GM10847 (cell line): ENCODE measurements around the gene CTXN2.

Experiments used
- POLR2A ChIP-seq: IDR thresholded peaks from 2 replicates; pipeline ENCODE4 v1.6.1; 2011; ENCODE audit not compliant: insufficient read length; ENCODE audit errors: extremely low read depth

Gene CTXN2

DNA sequence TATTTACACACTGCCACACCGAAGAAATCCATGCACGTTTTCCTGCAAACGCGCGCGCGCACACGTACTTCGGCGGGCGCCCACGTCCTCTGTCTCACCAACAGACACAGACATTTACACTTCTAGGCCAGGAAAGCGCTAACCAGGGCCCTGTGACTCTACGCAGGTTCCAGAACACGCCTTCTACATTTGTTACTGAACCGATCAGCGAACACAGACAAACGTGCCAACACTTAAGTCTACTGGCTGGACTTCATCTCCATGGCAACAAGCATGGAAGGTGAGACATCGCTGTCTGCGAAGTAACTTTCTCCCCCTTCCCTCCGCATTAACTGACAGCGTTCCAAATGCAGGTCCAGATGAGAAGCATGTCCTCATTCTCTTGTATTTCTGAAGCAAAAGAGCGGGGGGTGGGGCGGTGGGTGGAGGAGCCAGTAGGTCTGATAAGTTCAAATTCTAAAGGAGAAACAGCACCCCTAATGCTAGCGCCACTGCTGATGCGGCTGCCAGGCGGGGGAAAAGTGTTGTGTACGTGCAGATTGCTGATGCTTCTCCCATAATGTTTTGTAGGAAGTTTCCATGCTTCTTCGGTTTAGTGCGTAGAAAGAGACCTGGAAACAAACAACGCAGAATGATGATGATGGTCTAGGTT is at the start of gene CTXN2:
Gene CTXN2 (plus strand): TSS at position 92 of the 652 bp plus-strand sequence. CDS start 9,636 bp downstream, outside the sequence.
- no peak for TF ChIP-seq POLR2A

GRCh38 chr15:48143856-48144255 is 47.6 kb upstream of the CTXN2 start:
- TF ChIP-seq POLR2A, result no peak

- TF ChIP-seq POLR2A, result no peak
Measured at GRCh38 chr15:48144889-48145288, 46.6 kb upstream of the CTXN2 start.

DNA sequence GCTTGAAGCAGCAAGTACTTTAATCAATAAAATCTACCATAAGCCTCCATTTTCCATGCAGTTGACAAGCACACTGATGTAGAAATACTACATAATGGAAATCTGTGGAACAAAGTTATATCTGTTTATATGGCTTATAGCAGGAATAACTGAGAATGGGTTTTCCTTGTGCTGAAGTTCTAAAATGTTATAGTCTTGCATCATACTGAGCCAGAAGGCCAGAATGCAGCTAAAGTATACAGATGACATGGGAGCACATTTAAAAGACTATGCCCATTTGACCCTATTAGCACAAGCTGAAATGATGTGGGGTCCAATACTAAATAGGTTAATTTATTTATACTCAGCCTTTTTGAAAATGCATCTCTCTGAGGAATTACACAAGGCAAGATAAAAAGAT is 45.5 kb upstream of the CTXN2 start:
- TF ChIP-seq POLR2A, result no peak

- no peak for TF ChIP-seq POLR2A
Measured at GRCh38 chr15:48147358-48147757, 44.1 kb upstream of the CTXN2 start.

GRCh38 chr15:48149858-48150257 is 41.6 kb upstream of the CTXN2 start:
- TF ChIP-seq POLR2A, result no peak

DNA sequence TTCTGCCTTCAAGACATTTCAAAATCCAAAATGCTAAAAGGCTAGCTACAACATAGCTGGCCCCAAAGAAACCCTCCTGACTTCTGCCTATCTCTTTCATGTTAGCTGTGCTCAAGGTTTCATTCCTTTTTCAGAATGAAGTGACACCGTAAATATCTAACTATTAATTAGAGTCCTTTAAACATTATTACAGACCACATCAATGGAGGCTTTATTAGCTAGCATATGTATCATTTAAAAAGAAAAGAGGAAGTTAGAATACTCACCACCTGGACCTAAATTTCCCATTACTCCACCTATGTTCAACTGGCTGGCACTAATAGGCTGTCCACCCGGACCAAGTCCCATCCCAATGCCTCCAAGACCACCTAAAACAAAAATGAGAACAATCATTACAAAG is 37.9 kb upstream of the CTXN2 start:
- no peak for TF ChIP-seq POLR2A

- no peak for TF ChIP-seq POLR2A
Measured at GRCh38 chr15:48168616-48169015, 22.8 kb upstream of the CTXN2 start.

DNA sequence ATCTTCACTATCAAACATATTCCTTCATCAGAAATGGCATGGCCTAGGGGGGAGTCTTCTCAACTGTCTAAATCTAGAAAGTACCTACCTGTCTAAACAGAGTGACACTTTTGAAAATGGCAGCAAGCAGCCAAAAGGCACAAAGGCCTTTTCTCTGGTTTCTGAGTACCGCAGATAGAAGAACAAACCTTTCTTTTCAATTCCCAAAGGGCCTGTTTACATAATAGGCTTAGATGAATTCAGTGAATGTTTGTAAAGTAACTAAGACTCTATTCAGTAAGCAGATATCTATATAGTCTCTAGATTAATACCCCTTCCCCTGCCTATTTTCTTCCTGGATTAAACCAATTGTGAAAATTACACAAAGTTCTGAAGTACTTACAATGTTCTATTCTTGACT is 20.5 kb upstream of the CTXN2 start:
- no peak for TF ChIP-seq POLR2A

DNA sequence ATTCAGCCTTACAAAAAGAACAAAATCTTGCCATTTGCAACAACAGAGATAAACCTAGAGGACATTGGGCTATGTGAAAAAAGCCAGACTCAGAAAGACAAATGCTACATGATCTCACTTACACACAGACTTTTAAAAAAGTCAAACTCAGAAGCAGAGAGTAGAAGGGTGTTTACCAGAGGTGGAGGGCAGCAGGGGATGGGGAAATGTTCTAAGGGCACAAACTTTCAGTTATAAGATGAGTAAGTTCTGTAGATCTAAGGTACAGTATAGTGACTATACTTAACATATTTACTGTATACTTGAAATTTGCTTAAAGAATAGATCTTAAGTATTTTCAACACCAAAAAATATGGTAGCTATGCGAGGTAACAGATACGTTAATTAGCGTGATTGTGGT is 16.3 kb upstream of the CTXN2 start:
- TF ChIP-seq POLR2A, result no peak

- TF ChIP-seq POLR2A, result no peak
Measured at GRCh38 chr15:48176112-48176511, 15.4 kb upstream of the CTXN2 start.

GRCh38 chr15:48176957-48177356 is 14.5 kb upstream of the CTXN2 start:
- no peak for TF ChIP-seq POLR2A

GRCh38 chr15:48177383-48177765 is 14.1 kb upstream of the CTXN2 start:
- TF ChIP-seq POLR2A, result no peak

DNA sequence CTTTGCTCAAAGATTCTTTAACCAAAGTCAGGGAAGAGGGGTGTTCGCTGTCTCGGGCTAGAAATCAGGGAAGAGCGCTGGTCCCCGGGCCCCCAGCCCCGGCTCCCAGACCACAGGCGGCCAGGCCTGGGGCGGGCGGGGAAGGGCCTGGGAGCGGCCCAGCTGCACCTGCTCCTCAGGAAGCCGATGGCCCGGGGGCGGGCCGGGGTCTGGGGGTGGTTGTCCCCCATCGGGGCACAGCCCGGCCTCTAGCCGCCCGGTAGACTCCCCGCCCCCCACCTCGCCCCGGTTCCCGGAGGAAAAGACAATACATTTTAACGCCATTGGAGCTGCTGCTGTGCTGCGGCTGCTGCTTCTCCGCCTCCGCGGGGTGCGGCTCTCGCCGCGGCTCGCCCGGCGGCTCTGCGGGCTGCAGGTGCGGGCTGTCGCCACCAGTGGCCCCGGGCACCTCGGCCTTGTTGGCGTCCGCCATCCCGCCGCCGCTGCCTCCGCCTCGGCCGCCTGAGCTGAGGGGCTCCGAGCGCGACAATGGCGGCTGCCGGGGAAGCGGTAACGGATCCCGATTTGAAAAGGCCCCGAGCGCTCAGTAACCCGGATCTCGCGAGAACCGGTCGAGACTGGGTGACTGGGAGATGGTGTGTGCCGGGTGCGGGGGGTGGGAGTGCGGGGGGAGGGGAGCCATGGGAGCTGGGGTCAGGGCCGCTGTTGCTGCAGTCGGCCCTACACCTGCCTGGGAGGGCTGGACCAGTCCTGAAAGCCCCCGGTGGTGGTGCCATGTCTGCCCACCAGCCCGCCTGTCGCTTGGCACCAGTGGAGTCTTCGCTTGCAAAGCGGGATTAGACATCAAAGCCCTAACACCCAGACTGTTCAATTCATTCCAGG is 13.5 kb upstream of the CTXN2 start, which contains the start of gene MYEF2:
Gene MYEF2 (minus strand): TSS at position 530 of the 882 bp plus-strand sequence. CDS start 58 bp downstream, at position 472.
- TF ChIP-seq POLR2A, result peak; percentile 47

- TF ChIP-seq POLR2A, result no peak
Measured at GRCh38 chr15:48178648-48178931, 12.9 kb upstream of the CTXN2 start.

DNA sequence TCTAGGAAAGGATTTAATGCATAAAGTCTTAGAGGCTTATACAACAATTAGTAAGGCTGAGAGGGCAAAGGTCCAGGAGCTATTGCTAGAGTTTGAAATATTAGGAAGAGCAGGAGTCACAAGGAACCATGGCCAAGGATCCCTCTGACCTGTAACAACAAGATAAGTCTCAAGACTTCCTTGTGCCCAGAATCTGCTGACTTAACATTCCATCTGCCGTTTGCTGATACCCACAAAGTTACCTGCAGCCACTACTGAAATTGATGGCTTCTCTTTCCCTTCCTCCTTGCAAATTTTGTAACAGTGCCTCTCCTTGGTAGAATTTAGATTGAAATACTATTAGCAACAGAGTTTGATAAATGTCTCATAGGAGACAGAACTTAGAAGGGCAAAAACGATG is 8.7 kb upstream of the CTXN2 start:
- TF ChIP-seq POLR2A, result no peak
